ENCODE measurements around the gene HOXD11. TPM values are rescaled to one million over a fixed set of nuclear protein-coding genes. Genes with fewer than 3 reads are reported as not detected.

The HOXD11 gene
- not detected for total RNA-seq

DNA sequence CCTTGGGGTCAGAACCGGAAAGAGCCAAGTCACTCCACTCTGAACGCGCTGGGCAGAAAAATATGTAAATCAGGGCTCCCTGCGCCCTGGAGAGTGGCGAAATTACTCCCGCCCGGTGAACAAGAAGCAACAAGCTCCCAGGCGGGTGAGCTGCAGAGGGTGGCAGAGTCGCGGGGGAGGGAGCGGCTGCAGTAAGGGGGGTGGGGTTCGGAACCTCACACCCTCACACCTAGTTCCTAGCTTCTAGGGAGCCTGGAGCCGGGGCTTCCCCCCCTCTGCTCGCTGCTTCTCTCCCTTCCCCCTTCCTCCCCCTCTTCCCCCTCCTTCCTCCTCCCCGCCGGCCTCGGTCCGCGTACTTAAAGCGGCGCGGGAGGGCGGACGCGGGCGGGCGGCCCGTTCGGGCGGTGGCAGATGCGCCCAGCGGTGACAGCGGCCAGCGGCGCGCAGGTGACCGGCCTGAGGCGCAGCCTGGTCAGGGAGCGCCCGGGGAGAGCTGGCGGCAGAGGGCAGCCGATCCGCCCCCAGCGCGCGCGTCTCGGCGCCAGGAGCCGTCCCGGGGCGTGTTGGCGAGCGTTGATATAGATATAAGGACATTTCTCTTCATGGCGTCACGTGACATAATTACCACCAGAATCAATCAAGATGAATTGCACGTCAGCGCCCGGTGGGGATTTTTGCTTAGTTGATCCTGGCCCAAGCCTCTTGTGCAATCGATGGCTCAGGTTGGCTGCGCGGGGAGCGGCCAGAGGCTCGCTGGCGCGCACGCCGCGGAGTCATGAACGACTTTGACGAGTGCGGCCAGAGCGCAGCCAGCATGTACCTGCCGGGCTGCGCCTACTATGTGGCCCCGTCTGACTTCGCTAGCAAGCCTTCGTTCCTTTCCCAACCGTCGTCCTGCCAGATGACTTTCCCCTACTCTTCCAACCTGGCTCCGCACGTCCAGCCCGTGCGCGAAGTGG is at the start of gene HOXD11:
Gene HOXD11, plus strand, starts transcription at position 700 of the 959 bp plus-strand sequence. Its CDS starts 76 bp downstream, at position 776.
- ChIA-PET POLR2A (no interaction called here), CTCF (interaction anchor here (0.6 to 0.9 kb wide), 2 partner anchors 20 to 1410 kb away, joined by 4 read pairs; no protein-coding TSS in a partner anchor)
- peak within 1 kb of the TSS; percentile 76 for H3K27ac Mint-ChIP-seq
- peaks cover 2% of the 10 kb centered on the region for H3K36me3 Mint-ChIP-seq (ENCODE audit: low read depth)
- DNase-seq, result no peak
- peak within 1 kb of the TSS; percentile 50 for H3K4me3 Mint-ChIP-seq
- no peaks in the 10 kb centered on the region for H3K9me3 Mint-ChIP-seq
- H3K4me1 Mint-ChIP-seq, result peaks cover 6% of the 10 kb centered on the region
- H3K27me3 Mint-ChIP-seq, result peaks cover 84% of the 10 kb centered on the region

DNA sequence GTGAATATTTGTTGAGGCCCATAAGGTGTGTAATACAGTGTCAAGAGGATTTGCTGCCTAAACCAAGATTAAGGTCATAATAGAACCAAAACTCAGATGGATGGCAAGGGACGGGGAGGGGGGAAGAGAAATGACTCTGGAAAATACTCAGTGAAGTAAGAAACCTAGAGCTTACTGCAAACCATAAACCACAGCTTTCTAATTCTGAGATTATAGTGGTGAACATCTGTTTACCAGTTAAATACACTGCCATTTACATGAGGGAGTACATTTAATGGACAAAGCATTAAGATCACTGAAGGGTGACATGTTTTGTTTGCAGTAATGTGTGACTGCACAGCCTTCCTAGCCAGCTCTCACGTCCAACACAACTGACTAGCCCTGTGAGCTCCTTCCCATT is 43.1 kb upstream of the HOXD11 start:
- peaks cover 68% of the 10 kb centered on the region for H3K27me3 Mint-ChIP-seq
- no peak for DNase-seq
- ChIA-PET CTCF (interaction anchor here (0.6 to 1.5 kb wide), 3 partner anchors 16 to 621 kb away, joined by 3 to 4 read pairs (median 3); no protein-coding TSS in a partner anchor), POLR2A (interaction anchor here (0.6 kb wide), 1 partner anchor 742 kb away, joined by 3 read pairs; no protein-coding TSS in a partner anchor)
- H3K4me3 Mint-ChIP-seq, result no peak overlapping the region
- peaks cover 2% of the 10 kb centered on the region for H3K4me1 Mint-ChIP-seq
- no peaks in the 10 kb centered on the region for H3K9me3 Mint-ChIP-seq
- H3K36me3 Mint-ChIP-seq (ENCODE audit: low read depth), result no peaks in the 10 kb centered on the region
- no peak overlapping the region for H3K27ac Mint-ChIP-seq

DNA sequence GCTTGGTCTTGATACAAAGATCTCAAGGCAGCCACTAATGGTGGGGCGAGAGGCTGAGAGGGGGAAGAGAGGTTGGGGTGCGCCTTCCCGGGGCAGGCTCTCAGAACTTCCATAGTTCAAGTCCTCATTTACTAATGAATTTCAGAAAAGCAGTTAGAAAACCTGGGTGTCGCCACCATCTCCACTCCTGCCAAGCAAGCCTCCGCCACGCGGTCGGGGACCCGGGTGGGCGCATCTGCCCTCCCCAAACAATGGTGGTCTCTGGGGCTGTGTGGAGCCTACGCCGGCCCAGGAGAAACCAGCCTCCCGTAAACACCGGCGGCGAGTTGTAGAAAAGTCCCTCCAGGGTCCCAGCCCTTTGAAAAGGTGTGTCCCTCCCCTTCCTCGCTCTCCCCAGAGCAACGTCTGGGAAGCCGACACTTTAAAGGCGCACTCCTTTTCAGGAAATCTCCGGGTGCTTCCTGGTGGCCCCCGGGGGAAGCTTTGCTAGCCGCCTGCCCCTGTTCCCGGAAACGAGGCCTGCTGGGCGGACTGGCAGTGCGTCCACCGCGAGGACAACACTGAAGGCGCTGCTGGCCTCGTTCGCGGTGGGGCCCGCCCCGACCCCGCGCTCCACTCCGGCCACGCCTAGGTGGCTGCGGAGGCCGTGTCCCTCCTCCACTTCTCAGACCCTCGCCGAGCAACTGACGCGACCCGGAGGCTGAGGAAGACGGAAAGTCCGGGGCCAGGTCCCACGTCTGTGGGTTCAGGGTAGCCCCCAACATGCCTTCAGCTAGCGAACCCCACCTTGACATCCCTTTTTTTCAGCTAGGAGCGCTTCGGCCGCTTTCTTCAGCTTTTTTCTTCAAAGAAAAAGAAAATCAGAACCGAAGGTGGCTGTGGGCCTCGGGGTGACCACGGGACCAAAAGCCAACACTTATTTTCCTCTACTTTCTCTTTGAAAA is 40.2 kb upstream of the HOXD11 start:
- peaks cover 84% of the 10 kb centered on the region for H3K27me3 Mint-ChIP-seq
- H3K4me1 Mint-ChIP-seq, result peaks cover 2% of the 10 kb centered on the region
- H3K27ac Mint-ChIP-seq, result no peak overlapping the region
- DNase-seq, result no peak
- H3K9me3 Mint-ChIP-seq, result no peaks in the 10 kb centered on the region
- H3K36me3 Mint-ChIP-seq (ENCODE audit: low read depth), result no peaks in the 10 kb centered on the region
- CTCF ChIA-PET, result no interaction called here
- POLR2A ChIA-PET, result no interaction called here
- no peak overlapping the region for H3K4me3 Mint-ChIP-seq

DNA sequence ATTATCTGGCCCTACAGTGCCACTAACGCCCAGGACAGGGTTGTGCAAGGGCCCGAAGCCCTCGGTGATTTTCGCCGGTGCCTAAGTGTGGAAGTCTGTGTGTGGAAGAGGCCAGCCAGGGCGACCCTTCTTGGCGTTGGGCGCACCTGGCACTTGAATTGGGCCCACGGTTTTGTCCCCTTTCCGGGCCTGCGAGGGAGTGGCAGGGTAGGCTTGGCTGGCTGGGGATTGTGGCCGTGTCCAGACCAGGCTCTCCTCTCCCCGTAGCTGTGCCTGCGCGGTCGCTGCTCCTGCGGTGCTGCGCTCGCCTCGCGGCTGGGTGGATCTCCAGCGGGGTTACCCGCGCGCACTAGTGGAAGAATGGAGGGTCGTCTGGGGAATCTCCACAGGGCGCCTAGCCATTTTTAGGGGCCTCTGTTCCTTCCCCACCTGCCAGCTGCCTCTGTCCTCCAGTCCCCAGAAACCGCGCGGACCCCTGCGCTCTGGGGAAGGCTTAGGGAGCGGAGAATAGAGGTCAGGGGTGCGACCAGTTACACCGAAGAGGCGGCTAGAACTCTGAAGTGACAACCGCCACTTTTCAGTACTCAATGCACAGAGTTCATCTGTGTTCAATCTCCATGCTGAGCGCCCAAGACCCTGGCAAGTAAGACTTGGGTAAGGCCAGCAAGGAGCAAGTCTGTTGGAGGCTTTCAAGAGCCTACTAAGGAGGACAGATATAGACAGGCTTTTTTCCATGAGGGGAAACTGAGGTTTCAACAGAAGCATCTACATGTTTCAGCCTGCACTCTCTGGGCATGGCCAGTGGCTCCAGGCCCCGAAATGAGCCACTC is 39.3 kb upstream of the HOXD11 start:
- H3K27ac Mint-ChIP-seq, result no peak overlapping the region
- peaks cover 86% of the 10 kb centered on the region for H3K27me3 Mint-ChIP-seq
- H3K9me3 Mint-ChIP-seq, result no peaks in the 10 kb centered on the region
- no peak for DNase-seq
- ChIA-PET CTCF (no interaction called here), POLR2A (no interaction called here)
- H3K4me1 Mint-ChIP-seq, result peaks cover 2% of the 10 kb centered on the region
- H3K36me3 Mint-ChIP-seq (ENCODE audit: low read depth), result no peaks in the 10 kb centered on the region
- no peak overlapping the region for H3K4me3 Mint-ChIP-seq

DNA sequence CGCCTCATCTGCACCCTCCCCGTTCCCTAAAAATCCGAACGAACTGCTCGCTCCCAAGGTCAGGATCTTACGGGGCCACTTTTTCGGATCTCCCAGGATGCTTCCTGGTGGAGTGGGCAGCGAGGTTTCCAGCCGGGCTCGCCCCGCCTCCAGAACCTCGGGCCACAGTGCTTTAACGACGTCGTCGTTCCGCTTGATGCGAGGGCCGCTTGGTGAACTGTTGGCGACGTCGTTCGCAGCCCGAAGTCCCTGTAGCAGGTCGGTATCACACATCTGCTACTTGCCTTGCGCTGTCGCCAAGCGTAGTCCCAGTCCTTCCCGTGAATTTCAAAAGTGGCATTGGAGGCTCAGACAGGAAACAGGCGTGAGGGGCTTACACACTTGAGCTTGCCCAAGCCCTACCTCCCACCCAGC is 38.7 kb upstream of the HOXD11 start:
- no peak overlapping the region for H3K4me3 Mint-ChIP-seq
- POLR2A ChIA-PET, result no interaction called here
- no peak for DNase-seq
- peaks cover 2% of the 10 kb centered on the region for H3K4me1 Mint-ChIP-seq
- CTCF ChIA-PET, result interaction anchor here (1.0 kb wide), 1 partner anchor 14 kb away, joined by 3 read pairs; no protein-coding TSS in a partner anchor
- no peaks in the 10 kb centered on the region for H3K9me3 Mint-ChIP-seq
- H3K27me3 Mint-ChIP-seq, result peaks cover 90% of the 10 kb centered on the region
- no peak overlapping the region for H3K27ac Mint-ChIP-seq
- no peaks in the 10 kb centered on the region for H3K36me3 Mint-ChIP-seq (ENCODE audit: low read depth)

DNA sequence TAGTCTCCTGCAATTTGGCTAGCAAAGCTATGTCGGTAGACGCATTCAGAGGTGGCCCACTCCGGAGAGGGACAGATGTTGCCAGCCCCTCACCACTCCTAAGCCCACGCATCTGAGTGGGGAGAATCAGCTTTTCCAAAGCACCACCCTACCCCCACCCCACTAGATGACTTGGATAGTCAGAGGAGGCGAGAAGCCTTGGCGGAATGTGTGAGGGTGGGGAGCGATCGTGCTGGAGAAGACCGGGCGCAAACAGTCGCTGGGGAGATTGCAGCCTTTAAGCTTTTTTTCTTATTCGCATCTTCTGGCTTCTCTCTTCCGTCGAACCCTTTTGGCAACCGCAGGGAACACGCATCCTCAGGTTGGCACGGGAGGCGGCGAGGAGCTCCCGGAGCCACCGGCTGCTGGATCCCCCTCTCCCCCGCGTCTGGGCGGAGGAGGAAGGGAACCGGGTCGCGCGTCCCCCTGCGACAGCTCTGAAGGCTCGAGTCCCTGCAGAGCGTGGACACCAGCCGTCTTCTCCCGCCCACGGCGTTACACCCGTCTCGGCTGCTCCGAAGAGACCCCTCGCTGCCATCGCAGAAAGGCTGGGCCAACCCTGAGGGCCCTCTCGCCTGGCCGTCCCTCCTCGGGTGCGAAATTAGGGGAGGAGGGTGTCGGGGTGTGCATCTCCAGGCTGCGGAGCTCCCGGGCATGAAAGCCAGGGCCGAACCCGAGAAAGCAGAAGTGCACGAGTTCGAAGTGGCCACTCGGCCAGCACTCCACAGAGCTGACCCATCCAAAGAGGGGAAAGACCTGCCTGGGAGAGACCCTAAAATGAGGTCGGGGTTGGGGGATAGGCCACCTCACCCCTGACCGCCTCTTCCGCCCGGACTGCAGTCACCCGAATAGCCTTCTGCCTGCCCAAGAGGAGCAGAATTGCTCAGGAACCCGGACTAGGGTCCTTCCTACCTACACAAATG is 35.5 kb upstream of the HOXD11 start:
- Mint-ChIP-seq H3K36me3 (ENCODE audit: low read depth) (no peaks in the 10 kb centered on the region), H3K27ac (no peak overlapping the region)
- CTCF ChIA-PET, result interaction anchor here (0.6 kb wide), 1 partner anchor 84 kb away, joined by 3 read pairs; no protein-coding TSS in a partner anchor

DNA sequence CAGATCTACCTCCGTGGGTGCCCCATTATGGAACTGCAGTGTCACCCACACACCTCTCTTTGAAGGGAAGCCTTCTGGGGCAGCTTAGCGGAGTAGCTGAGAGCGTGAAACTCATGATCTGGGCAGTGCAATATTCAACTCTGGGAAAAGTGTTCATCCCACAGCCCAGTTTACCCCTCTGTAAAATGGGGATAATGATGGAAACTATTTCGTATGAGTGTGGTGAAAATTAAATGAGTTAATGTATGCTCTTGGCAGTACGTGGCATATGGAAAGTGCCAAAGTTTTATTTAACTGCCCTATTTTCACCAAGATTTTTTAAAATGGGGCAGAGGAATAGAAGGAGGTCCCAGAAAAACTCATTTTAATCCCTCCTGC is 34.8 kb upstream of the HOXD11 start:
- POLR2A ChIA-PET, result no interaction called here
- peaks cover 94% of the 10 kb centered on the region for H3K27me3 Mint-ChIP-seq
- no peak overlapping the region for H3K4me3 Mint-ChIP-seq
- peaks cover 2% of the 10 kb centered on the region for H3K4me1 Mint-ChIP-seq
- H3K27ac Mint-ChIP-seq, result no peak overlapping the region
- no peaks in the 10 kb centered on the region for H3K9me3 Mint-ChIP-seq
- no peaks in the 10 kb centered on the region for H3K36me3 Mint-ChIP-seq (ENCODE audit: low read depth)
- CTCF ChIA-PET, result interaction anchor here (0.8 kb wide), 1 partner anchor 11 kb away, joined by 3 read pairs; no protein-coding TSS in a partner anchor
- no peak for DNase-seq

More for the DNA sequence above, 35.5 kb upstream of the HOXD11 start:
- Mint-ChIP-seq H3K9me3 (no peaks in the 10 kb centered on the region), H3K4me1 (peaks cover 2% of the 10 kb centered on the region), H3K4me3 (no peak overlapping the region), H3K27me3 (peaks cover 90% of the 10 kb centered on the region)
- no peak for DNase-seq
- POLR2A ChIA-PET, result interaction anchor here (0.6 kb wide), 1 partner anchor 82 kb away, joined by 4 read pairs; no protein-coding TSS in a partner anchor

DNA sequence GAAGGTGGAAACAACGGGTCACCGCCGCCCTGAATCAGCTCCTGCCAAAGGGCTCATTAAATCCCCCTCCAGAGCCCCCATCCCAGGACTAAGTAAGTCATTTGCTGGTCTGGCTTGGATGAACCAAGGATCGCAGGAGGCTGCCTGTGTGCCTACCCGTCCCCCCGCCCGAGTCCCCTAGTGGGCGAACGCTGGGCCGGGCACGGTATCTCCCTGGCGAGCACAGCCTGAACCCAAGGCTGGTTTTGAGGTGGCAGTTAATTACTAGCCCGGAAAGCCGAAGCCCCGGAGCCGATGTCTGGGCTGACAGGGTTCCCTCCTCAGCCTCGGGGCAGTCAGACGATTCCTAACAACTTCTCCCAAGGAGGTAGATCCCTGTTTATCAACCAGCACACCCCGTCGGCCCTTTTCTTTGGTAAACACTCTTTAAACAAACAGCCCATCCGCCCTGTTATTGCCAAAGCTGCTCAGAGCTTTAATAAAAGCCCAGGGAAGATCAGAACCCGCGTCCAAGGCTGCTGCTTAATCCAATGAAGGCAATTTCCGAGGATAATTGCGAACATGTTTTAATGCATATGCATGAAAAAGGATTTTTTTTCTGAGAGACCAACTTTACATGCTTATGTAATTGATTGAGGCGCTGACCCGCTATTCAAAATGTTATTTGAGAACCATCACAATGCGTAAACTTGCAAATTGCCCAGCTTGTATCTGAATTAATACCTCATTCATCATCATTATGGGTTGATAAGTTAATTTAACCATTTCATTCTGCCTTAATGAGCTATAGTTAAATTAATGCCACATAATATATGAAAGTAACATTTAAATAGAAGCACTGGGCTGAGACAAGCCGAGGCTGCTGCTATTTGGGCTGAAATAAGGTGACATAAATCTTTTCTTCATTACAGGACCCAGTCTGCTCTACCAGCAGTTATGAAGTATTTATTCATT is 33.9 kb upstream of the HOXD11 start:
- CTCF ChIA-PET, result interaction anchor here (0.8 kb wide), 1 partner anchor 10 kb away, joined by 3 read pairs; no protein-coding TSS in a partner anchor
- no peaks in the 10 kb centered on the region for H3K4me1 Mint-ChIP-seq
- no peak for DNase-seq
- POLR2A ChIA-PET, result no interaction called here
- peaks cover 86% of the 10 kb centered on the region for H3K27me3 Mint-ChIP-seq
- H3K36me3 Mint-ChIP-seq (ENCODE audit: low read depth), result no peaks in the 10 kb centered on the region
- H3K4me3 Mint-ChIP-seq, result no peak overlapping the region
- no peak overlapping the region for H3K27ac Mint-ChIP-seq
- no peaks in the 10 kb centered on the region for H3K9me3 Mint-ChIP-seq

DNA sequence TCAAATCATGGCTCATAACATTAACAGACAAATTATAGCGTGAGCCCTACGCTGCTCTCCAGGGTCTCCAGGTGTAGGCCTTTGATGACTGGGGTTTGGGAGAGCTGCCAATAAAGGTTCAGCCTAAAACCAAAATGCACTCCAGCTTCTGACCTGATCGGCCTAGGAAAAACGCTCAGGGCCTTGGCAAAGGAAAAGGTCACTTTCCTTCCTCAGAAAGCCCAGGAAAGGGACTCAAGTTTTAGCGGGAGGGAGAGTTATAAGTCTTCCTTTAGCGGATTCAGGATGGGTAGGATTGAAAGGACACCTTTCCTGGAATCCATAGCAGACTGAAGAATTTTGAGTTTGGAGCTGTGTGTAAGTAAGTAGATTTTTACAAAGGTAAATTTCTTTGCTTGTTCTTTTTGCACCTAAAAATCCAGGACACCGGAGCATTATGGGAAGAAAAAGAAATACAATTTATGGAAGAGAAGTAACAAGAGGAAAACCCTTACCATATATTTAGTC is 32.1 kb upstream of the HOXD11 start:
- no peak overlapping the region for H3K4me3 Mint-ChIP-seq
- no peak for DNase-seq
- ChIA-PET POLR2A (no interaction called here), CTCF (interaction anchor here (1.2 to 1.6 kb wide), 3 partner anchors 58 to 83 kb away, joined by 3 to 4 read pairs (median 4); no protein-coding TSS in a partner anchor)
- no peak overlapping the region for H3K27ac Mint-ChIP-seq
- peaks cover 5% of the 10 kb centered on the region for H3K9me3 Mint-ChIP-seq
- H3K27me3 Mint-ChIP-seq, result peaks cover 84% of the 10 kb centered on the region
- H3K36me3 Mint-ChIP-seq (ENCODE audit: low read depth), result peaks cover 3% of the 10 kb centered on the region
- peaks cover 6% of the 10 kb centered on the region for H3K4me1 Mint-ChIP-seq

DNA sequence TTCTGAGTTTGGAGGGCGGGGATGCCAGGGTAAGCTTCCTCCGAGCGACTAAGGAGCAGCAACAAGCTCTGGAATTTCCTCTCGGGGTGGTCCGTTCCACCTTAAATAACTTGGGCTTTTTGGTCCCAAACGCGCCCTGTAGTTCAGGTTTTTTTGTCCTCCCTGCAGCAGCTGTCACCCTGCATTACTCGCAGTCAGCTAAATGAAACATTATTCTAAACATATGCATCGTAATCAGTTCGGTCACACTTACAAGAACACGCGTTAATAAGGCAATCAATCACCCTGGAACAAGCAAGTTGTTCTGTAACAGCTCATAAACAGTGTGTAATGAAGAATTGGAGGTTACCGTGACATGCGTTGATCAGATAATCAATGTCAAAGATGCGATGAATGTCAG is 31.6 kb upstream of the HOXD11 start:
- peaks cover 3% of the 10 kb centered on the region for H3K36me3 Mint-ChIP-seq (ENCODE audit: low read depth)
- no peak overlapping the region for H3K27ac Mint-ChIP-seq
- peaks cover 5% of the 10 kb centered on the region for H3K9me3 Mint-ChIP-seq
- ChIA-PET CTCF (interaction anchor here (1.2 to 1.6 kb wide), 3 partner anchors 57 to 83 kb away, joined by 3 to 4 read pairs (median 4); no protein-coding TSS in a partner anchor), POLR2A (no interaction called here)
- no peak for DNase-seq
- H3K4me3 Mint-ChIP-seq, result no peak overlapping the region
- H3K27me3 Mint-ChIP-seq, result peaks cover 80% of the 10 kb centered on the region
- peaks cover 6% of the 10 kb centered on the region for H3K4me1 Mint-ChIP-seq

Measured in activated CD4-positive, alpha-beta T cell treated with anti-CD3 and anti-CD28 coated beads, Interleukin-2, amount 10 ng/mL, durations not matched to agents 7 days and 5 days (primary cell).